Measurements from ENCODE around the gene PARVB.
A peak's percentile ranks its signal among the peaks of the same experiment; 100 is the strongest.

Gene PARVB

GRCh38 chr22:44206696-44207095, 182.6 kb downstream of the PARVB start:
- H3K27me3 Mint-ChIP-seq (ENCODE audit: low read depth, poor library complexity) = peaks cover 8% of the 10 kb centered on the region
- DNase-seq = no peak
- no peaks in the 10 kb centered on the region for H3K36me3 Mint-ChIP-seq (ENCODE audit: low read depth)
- no peak overlapping the region for H3K27ac Mint-ChIP-seq
- H3K4me1 Mint-ChIP-seq = peaks cover 22% of the 10 kb centered on the region
- peaks cover 16% of the 10 kb centered on the region for H3K9me3 Mint-ChIP-seq
- H3K4me3 Mint-ChIP-seq = no peak overlapping the region
- TF ChIP-seq CTCF (IDR thresholded peaks at IDR 0.05) = no peak

- no peak overlapping the region for H3K4me3 Mint-ChIP-seq
- H3K36me3 Mint-ChIP-seq (ENCODE audit: low read depth) = no peaks in the 10 kb centered on the region
Measured at GRCh38 chr22:44207173-44207980, 183.3 kb downstream of the PARVB start.

GRCh38 chr22:44207981-44208317, 183.8 kb downstream of the PARVB start:
- H3K36me3 Mint-ChIP-seq (ENCODE audit: low read depth) = no peaks in the 10 kb centered on the region
- H3K4me3 Mint-ChIP-seq = no peak overlapping the region
- no peak for DNase-seq
- H3K27ac Mint-ChIP-seq = peak overlapping the region; percentile 45
- no peak for TF ChIP-seq CTCF (IDR thresholded peaks at IDR 0.05)
- H3K9me3 Mint-ChIP-seq = peaks cover 16% of the 10 kb centered on the region
- peaks cover 21% of the 10 kb centered on the region for H3K4me1 Mint-ChIP-seq
- peaks cover 10% of the 10 kb centered on the region for H3K27me3 Mint-ChIP-seq (ENCODE audit: low read depth, poor library complexity)

More at GRCh38 chr22:44207173-44207980, 183.3 kb downstream of the PARVB start:
- peaks cover 16% of the 10 kb centered on the region for H3K9me3 Mint-ChIP-seq
- DNase-seq = no peak
- H3K27ac Mint-ChIP-seq = peak overlapping the region; percentile 45
- no peak for TF ChIP-seq CTCF (IDR thresholded peaks at IDR 0.05)
- H3K27me3 Mint-ChIP-seq (ENCODE audit: low read depth, poor library complexity) = peaks cover 9% of the 10 kb centered on the region
- peaks cover 23% of the 10 kb centered on the region for H3K4me1 Mint-ChIP-seq

- H3K27me3 Mint-ChIP-seq (ENCODE audit: low read depth, poor library complexity) = peaks cover 6% of the 10 kb centered on the region
- DNase-seq = no peak
Measured at GRCh38 chr22:44209343-44209742, 185.2 kb downstream of the PARVB start.

GRCh38 chr22:44210722-44211121, 186.6 kb downstream of the PARVB start:
- peaks cover 16% of the 10 kb centered on the region for H3K9me3 Mint-ChIP-seq
- no peak for DNase-seq

More at GRCh38 chr22:44209343-44209742, 185.2 kb downstream of the PARVB start:
- peaks cover 16% of the 10 kb centered on the region for H3K9me3 Mint-ChIP-seq
- no peak for TF ChIP-seq CTCF (IDR thresholded peaks at IDR 0.05)
- H3K4me3 Mint-ChIP-seq = no peak overlapping the region
- H3K36me3 Mint-ChIP-seq (ENCODE audit: low read depth) = no peaks in the 10 kb centered on the region
- H3K27ac Mint-ChIP-seq = no peak overlapping the region
- peaks cover 19% of the 10 kb centered on the region for H3K4me1 Mint-ChIP-seq

More at GRCh38 chr22:44210722-44211121, 186.6 kb downstream of the PARVB start:
- TF ChIP-seq CTCF (IDR thresholded peaks at IDR 0.05) = no peak
- H3K27ac Mint-ChIP-seq = no peak overlapping the region
- no peaks in the 10 kb centered on the region for H3K36me3 Mint-ChIP-seq (ENCODE audit: low read depth)
- H3K27me3 Mint-ChIP-seq (ENCODE audit: low read depth, poor library complexity) = peaks cover 6% of the 10 kb centered on the region
- H3K4me1 Mint-ChIP-seq = peaks cover 19% of the 10 kb centered on the region
- H3K4me3 Mint-ChIP-seq = no peak overlapping the region
